T-cell (primary cell): ENCODE measurements around the gene LMNA. TPM values are rescaled to one million over a fixed set of nuclear protein-coding genes. Genes with fewer than 3 reads are reported as not detected.
A peak's percentile ranks its signal among the peaks of the same experiment; 100 is the strongest.

Source experiments
- ATAC-seq, 4 experiments: fragments of 200-7000 bp in 3 of 4; fragments of 150-1000 bp in 1 of 4; cut with Tn5 transposase; replicated peaks in 1 of 4; 1 replicate in 3 of 4; 2 replicates in 1 of 4; pipeline ENCODE4 v1.10.0; 2021; ENCODE audit warnings: moderate library complexity in 3 of 4, mild to moderate bottlenecking in 2 of 4, moderate number of reproducible peaks in 1 of 4
- CTCF ChIA-PET, 2 donors: fragments of 300-600 bp; sonication (Branson Sonifier 250); formaldehyde crosslinking; loops; one replicate each; lab custom pipeline; 2022; ENCODE audit warnings: antibody characterized with exemption in 2 of 2; lab: Charles Lee
- POLR2A ChIA-PET, 2 donors: fragments of 300-600 bp; sonication (Branson Sonifier 250); formaldehyde crosslinking; loops; one replicate each; lab custom pipeline; 2022; ENCODE audit warnings: antibody characterized with exemption in 2 of 2; lab: Charles Lee
- DNase-seq, 35 experiments: peaks; one replicate each; pipeline versions ENCODE4 v3.0.0 to v3.0.0-alpha.2; 2013 to 2023
- H3K27ac ChIP-seq: one replicate; pipeline ENCODE4 v1.5.1; 2013; ENCODE audit warnings: low read length
- H3K27me3 ChIP-seq, 2 experiments: replicated peaks in 1 of 2; 1 replicate in 1 of 2; 2 replicates in 1 of 2; pipeline versions ENCODE4 v1.6.1 to v1.7.0; 2013; ENCODE audit warnings: low read length in 1 of 2, mixed read lengths in 1 of 2; ENCODE audit not compliant: control insufficient read depth in 2 of 2, insufficient read depth in 2 of 2; ENCODE audit errors: extremely low read depth in 1 of 2
- H3K36me3 ChIP-seq, 2 donors: 1 replicate in 1 of 2; 2 replicates in 1 of 2; pipeline versions ENCODE4 v1.6.1 to v1.7.0; 2013; ENCODE audit warnings: low read length in 1 of 2; ENCODE audit not compliant: control insufficient read depth in 2 of 2, insufficient read depth in 1 of 2; ENCODE audit errors: extremely low read depth in 1 of 2
- H3K4me1 ChIP-seq, 2 experiments: 1 replicate in 1 of 2; 2 replicates in 1 of 2; pipeline versions ENCODE4 v1.6.1 to v1.7.0; 2013; ENCODE audit warnings: low read length in 2 of 2, mixed read lengths in 1 of 2; ENCODE audit not compliant: insufficient read depth in 2 of 2, control insufficient read depth in 1 of 2; ENCODE audit errors: extremely low read depth in 1 of 2
- H3K4me3 ChIP-seq, 2 donors: 1 replicate in 1 of 2; 2 replicates in 1 of 2; pipeline versions ENCODE4 v1.5.1 to v1.7.0; 2013; ENCODE audit warnings: mild to moderate bottlenecking in 2 of 2, low read length in 1 of 2, moderate library complexity in 1 of 2; ENCODE audit not compliant: control insufficient read depth in 1 of 2; ENCODE audit errors: extremely low read depth in 1 of 2
- H3K9me3 ChIP-seq: 2 replicates; pipeline ENCODE4 v1.7.0; 2013
- H3K27ac Mint-ChIP-seq, 2 donors: one replicate each; pipeline ENCODE4 v1.8.0; 2020 to 2021; ENCODE audit warnings: mild to moderate bottlenecking in 2 of 2, mixed read lengths in 2 of 2
- H3K27me3 Mint-ChIP-seq, 2 donors: one replicate each; pipeline ENCODE4 v1.8.0; 2021 to 2022; ENCODE audit warnings: mixed read lengths in 2 of 2
- H3K36me3 Mint-ChIP-seq: one replicate; pipeline ENCODE4 v1.8.0; 2021; ENCODE audit warnings: mixed read lengths
- H3K4me1 Mint-ChIP-seq, 3 donors: one replicate each; pipeline ENCODE4 v1.8.0; 2020 to 2022; ENCODE audit warnings: mixed read lengths in 3 of 3, mild to moderate bottlenecking in 1 of 3
- H3K4me3 Mint-ChIP-seq, 3 donors: one replicate each; pipeline ENCODE4 v1.8.0; 2020 to 2022; ENCODE audit warnings: mild to moderate bottlenecking in 3 of 3, mixed read lengths in 3 of 3, moderate library complexity in 3 of 3
- H3K9me3 Mint-ChIP-seq, 3 donors: one replicate each; pipeline ENCODE4 v1.8.0; 2020 to 2022; ENCODE audit warnings: mixed read lengths in 3 of 3
- WGBS: methylation state at CpG from one replicate; pipeline ENCODE4 v1.1.5; 2013; ENCODE audit warnings: missing lambda C conversion rate; ENCODE audit not compliant: insufficient coverage; 5-methylcytosine and 5-hydroxymethylcytosine counted together
- total RNA-seq, 35 experiments: library from RNA in 6 of 35; stranded (reverse) in 6 of 35; fragments of 120-200 nt in 1 of 35; gene quantifications; one replicate each; pipeline versions ENCODE4 v1.2.1 to v1.2.4 and lab custom pipeline; 2013 to 2026

The LMNA gene
- total RNA-seq, 5 donors from 2014 or later (not counting 1 experiment from before 2014, with no cell fraction given), result 40.3 to 970 (median 57.3) TPM

DNA sequence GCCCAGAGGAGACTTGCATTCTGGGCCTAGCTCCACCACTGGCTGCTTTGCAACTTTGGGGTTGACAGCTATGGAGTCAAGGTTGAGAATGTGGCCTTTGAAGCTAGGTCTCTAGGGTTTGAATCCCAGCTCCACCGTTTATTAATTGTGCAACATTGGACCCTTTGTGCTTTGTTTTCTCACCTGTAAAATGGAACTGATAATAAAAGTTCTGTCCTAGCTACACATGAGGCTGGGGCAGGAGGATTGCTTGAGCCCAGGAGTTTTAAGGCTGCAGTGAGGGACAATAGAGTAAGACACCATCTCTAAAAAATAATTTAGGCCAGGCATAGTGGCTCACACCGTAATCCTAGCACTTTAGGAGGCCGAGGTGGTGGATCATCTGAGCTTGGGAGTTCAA lies 15.2 kb upstream of the LMNA start:
- Histone ChIP-seq H3K36me3 (no peaks in the 10 kb centered on the region), H3K9me3 (no peaks in the 10 kb centered on the region), H3K27me3 (no peaks in the 10 kb centered on the region), H3K4me3 (no peak overlapping the region), H3K4me1 (peaks cover 17 to 43% of the 10 kb centered on the region in 2 experiments), H3K27ac (peak overlapping the region; percentile 21)
- Mint-ChIP-seq H3K9me3 (no peaks in the 10 kb centered on the region), H3K27ac (peak overlapping the region in 1 of 2 donors; percentile 14), H3K4me1 (peaks cover 47 to 64% (median 56%) of the 10 kb centered on the region in 3 donors), H3K4me3 (no peak overlapping the region), H3K27me3 (no peaks in the 10 kb centered on the region), H3K36me3 (no peaks in the 10 kb centered on the region)
- ATAC-seq (no peak), DNase-seq (no peak)
- CTCF ChIA-PET, result interaction anchor here (0.7 to 1.7 kb wide), 6 partner anchors 18 to 216 kb away, joined by 3 to 7 read pairs (median 4); no protein-coding TSS in a partner anchor
- POLR2A ChIA-PET, result interaction anchor here (0.6 to 1.5 kb wide), 5 partner anchors 16 to 167 kb away, joined by 3 to 5 read pairs (median 3); no protein-coding TSS in a partner anchor
- 85% methylated on average over 3 of the region's 3 CpGs for WGBS

DNA sequence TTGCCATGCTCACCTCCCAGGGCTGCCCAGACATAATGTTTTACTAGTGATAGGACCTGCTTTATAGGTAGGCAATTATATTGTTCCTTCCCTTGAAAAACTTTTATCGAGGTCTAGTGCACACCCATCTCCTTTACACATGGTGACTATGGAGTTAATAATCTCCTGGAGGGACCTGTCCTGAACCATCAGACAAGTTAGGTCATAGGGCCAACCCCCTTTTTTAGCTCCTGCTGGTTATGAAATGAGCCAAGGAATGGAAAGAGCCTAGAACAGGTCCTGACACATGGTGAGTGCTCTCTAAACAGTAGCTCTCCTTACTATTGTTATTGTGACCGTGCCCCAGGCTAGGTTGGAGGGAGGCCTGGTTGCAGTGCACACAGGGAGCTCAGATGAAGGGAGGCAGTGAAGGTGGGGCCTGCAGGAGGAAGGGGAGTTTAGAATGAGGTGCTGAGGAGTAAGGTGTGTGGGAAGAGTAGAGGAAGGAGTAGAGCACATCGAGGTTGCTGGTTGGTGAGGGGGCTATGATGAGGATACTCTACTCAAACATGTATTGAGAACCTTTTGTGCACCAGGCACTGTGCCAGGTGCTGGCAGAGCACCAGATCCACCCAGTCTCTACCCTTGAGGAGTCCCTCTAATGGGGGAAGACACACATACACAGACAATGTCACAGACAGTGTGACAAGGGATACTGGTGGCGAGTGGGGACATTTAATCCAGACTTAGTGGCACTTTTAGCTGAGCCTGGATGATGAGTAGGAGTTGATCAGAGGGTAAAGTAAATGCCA lies 14.1 kb upstream of the LMNA start:
- Mint-ChIP-seq H3K4me1 (peaks cover 56 to 73% (median 67%) of the 10 kb centered on the region in 3 donors), H3K4me3 (no peak overlapping the region), H3K9me3 (no peaks in the 10 kb centered on the region), H3K36me3 (no peaks in the 10 kb centered on the region), H3K27me3 (no peaks in the 10 kb centered on the region), H3K27ac (peak overlapping the region in 1 of 2 donors; percentile 50)
- POLR2A ChIA-PET, result interaction anchor here (0.5 to 1.5 kb wide), 4 partner anchors 11 to 42 kb away, joined by 3 to 5 read pairs (median 3); no protein-coding TSS in a partner anchor
- Histone ChIP-seq H3K36me3 (no peaks in the 10 kb centered on the region), H3K9me3 (no peaks in the 10 kb centered on the region), H3K27ac (no peak overlapping the region), H3K4me3 (no peak overlapping the region), H3K27me3 (no peaks in the 10 kb centered on the region), H3K4me1 (peaks cover 22 to 53% of the 10 kb centered on the region in 2 experiments)
- DNase-seq (no peak), ATAC-seq (no peak)
- CTCF ChIA-PET, result interaction anchor here (0.8 to 1.5 kb wide), 3 partner anchors 22 to 28 kb away, joined by 3 to 6 read pairs (median 3); no protein-coding TSS in a partner anchor
- no CpG with 5 or more reads among the region's 4 CpGs for WGBS

DNA sequence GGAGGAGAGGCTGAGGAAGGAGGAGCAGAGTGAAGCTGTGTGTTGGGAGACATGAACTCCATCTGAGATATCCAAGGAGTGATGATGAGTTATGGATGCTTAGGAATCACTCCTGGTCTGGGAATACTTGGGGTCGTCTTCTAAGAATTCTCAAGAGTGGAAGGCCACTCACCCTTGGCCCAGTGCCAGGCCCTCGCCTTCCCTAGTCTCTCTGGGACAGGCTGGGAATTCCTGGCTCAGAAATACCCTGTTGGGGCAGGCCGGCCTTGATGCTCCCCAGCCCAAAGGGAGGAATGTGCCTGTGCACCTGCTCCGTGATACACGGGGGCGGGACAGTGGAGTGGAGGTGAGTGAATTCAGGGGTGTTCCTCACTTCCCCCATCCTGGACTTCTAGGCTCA lies 12.6 kb upstream of the LMNA start:
- Histone ChIP-seq H3K27me3 (no peaks in the 10 kb centered on the region), H3K27ac (no peak overlapping the region), H3K9me3 (no peaks in the 10 kb centered on the region), H3K4me3 (no peak overlapping the region), H3K4me1 (peaks cover 14 to 51% of the 10 kb centered on the region in 2 experiments), H3K36me3 (no peaks in the 10 kb centered on the region)
- CTCF ChIA-PET, result no interaction called here
- DNase-seq (no peak), ATAC-seq (no peak)
- no peaks in the 10 kb centered on the region for H3K36me3 Mint-ChIP-seq
- POLR2A ChIA-PET, result interaction anchor here in 1 of 2 donors (0.6 to 0.9 kb wide), 2 partner anchors 22 to 112 kb away, joined by 3 read pairs; no protein-coding TSS in a partner anchor
- no peaks in the 10 kb centered on the region for H3K9me3 Mint-ChIP-seq
- no peaks in the 10 kb centered on the region for H3K27me3 Mint-ChIP-seq
- H3K4me1 Mint-ChIP-seq, result peaks cover 58 to 74% (median 67%) of the 10 kb centered on the region in 3 donors
- no peak overlapping the region for H3K4me3 Mint-ChIP-seq
- H3K27ac Mint-ChIP-seq, result no peak overlapping the region
- 86% methylated on average over 1 of the region's 6 CpGs for WGBS

DNA sequence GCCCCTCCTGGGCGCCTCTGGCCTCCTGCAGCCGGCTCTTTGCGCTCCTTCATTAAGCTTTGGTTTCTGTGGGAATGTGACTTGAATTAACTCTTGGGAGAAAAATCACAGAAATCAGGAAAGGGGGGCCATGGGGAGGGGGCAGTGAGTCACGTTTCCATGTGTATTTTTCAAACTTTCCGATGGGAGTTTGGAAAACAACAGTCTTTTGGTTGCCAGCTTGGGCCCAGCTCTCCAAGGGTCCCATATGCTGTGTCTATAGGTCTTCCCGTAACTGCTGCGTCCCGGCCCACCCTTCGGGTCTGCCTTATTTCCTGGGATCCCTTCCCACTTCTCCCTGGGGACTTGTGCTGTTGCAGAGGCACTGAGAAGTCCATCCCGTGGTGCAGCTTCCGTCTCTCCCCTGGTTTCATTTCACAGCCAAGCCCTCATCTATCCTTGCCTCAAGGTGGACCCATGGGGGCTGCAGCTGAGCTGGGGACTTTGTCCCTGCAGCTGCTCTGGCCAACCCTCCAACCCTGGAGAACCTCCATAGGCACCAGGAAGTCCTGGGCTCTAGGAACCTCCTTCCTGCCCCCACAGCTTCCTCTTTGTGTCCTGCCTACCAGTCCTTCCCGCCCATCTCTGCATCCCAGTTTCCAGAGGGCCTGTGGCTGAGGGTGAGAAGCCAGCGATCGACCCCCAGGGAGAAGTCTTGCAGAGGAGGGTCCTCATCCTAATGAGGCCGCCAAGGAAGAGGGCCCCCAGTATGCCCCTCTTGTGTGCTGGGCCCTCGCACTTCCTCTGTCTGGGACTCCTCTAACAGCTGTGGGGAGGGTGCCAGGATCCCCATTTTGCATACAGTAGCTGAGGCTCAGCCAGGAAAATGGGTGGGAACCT lies 11.6 kb upstream of the LMNA start:
- Mint-ChIP-seq H3K36me3 (no peaks in the 10 kb centered on the region), H3K27me3 (no peaks in the 10 kb centered on the region), H3K4me1 (peaks cover 50 to 74% (median 63%) of the 10 kb centered on the region in 3 donors), H3K27ac (peak overlapping the region in 1 of 2 donors; percentile 4), H3K4me3 (peak overlapping the region in 1 of 3 donors; percentile 80), H3K9me3 (no peaks in the 10 kb centered on the region)
- ChIA-PET POLR2A (interaction anchor here in 1 of 2 donors (0.9 to 1.3 kb wide), 2 partner anchors 12 to 21 kb away, joined by 3 to 7 read pairs; partner anchors contain the start of gene LMNA), CTCF (interaction anchor here in 1 of 2 donors (0.7 kb wide), 1 partner anchor 29 kb away, joined by 3 read pairs; no protein-coding TSS in a partner anchor)
- Histone ChIP-seq H3K27ac (no peak overlapping the region), H3K27me3 (no peaks in the 10 kb centered on the region), H3K9me3 (no peaks in the 10 kb centered on the region), H3K4me1 (peaks cover 14 to 47% of the 10 kb centered on the region in 2 experiments), H3K36me3 (no peaks in the 10 kb centered on the region), H3K4me3 (no peak overlapping the region)
- no peak for DNase-seq
- WGBS, result 92% methylated on average over 13 of the region's 16 CpGs
- ATAC-seq, result no peak

DNA sequence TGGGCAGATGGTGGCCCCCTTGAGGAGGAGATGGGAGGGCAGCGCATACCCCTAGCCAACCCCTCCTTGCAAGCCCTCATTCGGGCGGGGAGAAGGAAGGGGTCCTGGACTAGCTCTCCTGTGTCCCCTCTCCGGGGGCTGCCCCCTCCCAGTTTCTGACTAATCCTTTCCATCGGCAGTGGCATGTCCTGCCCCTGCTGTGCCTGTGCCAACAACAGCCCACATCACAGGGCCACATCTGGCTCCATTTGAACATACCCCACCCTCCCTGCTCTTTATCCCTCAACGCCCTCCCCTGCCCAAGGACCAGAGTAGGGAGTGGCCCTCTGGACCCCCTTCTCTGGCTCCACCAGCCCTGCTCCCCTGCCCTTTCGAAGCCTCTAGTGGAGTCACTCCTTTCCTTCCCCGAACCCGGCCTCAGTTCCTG lies 11.0 kb upstream of the LMNA start:
- Histone ChIP-seq H3K4me1 (peaks cover 14 to 45% of the 10 kb centered on the region in 2 experiments), H3K36me3 (no peaks in the 10 kb centered on the region), H3K4me3 (no peak overlapping the region), H3K9me3 (no peaks in the 10 kb centered on the region), H3K27me3 (no peaks in the 10 kb centered on the region), H3K27ac (peak overlapping the region; percentile 99)
- CTCF ChIA-PET, result interaction anchor here in 1 of 2 donors (0.9 kb wide), 2 partner anchors 23 to 26 kb away, joined by 3 to 12 read pairs; no protein-coding TSS in a partner anchor
- Mint-ChIP-seq H3K27ac (peak overlapping the region in 1 of 2 donors; percentile 75), H3K9me3 (no peaks in the 10 kb centered on the region), H3K4me1 (peaks cover 50 to 72% (median 56%) of the 10 kb centered on the region in 3 donors), H3K4me3 (peak overlapping the region in 1 of 3 donors; percentile 80), H3K36me3 (no peaks in the 10 kb centered on the region), H3K27me3 (no peaks in the 10 kb centered on the region)
- DNase-seq (peak in 2 of 35 experiments; percentile 54), ATAC-seq (no peak)
- POLR2A ChIA-PET, result interaction anchor here (0.6 to 1.3 kb wide), 2 partner anchors 11 kb away, joined by 4 to 7 read pairs; partner anchors contain the start of gene LMNA (in 1 of the 2)
- WGBS, result 61% methylated on average over 4 of the region's 9 CpGs
